Daoy (cell line): ENCODE measurements around the gene PALM3. TPM values are rescaled to one million over a fixed set of nuclear protein-coding genes. Genes with fewer than 3 reads are reported as not detected.

Source experiments
- DNase-seq: peaks from one replicate; pipeline ENCODE4 v3.0.0-alpha.2; 2015; ENCODE audit warnings: low read depth
- total RNA-seq: library from RNA; depleted of rRNA; stranded (reverse); fragments of >200 nt; shearing (Covaris generic); gene quantifications from 2 replicates; pipeline ENCODE4 v1.2.3, GENCODE V29; 2014

Gene PALM3
- total RNA-seq, 1 experiment from 2014 or later = 0.46 TPM

DNA sequence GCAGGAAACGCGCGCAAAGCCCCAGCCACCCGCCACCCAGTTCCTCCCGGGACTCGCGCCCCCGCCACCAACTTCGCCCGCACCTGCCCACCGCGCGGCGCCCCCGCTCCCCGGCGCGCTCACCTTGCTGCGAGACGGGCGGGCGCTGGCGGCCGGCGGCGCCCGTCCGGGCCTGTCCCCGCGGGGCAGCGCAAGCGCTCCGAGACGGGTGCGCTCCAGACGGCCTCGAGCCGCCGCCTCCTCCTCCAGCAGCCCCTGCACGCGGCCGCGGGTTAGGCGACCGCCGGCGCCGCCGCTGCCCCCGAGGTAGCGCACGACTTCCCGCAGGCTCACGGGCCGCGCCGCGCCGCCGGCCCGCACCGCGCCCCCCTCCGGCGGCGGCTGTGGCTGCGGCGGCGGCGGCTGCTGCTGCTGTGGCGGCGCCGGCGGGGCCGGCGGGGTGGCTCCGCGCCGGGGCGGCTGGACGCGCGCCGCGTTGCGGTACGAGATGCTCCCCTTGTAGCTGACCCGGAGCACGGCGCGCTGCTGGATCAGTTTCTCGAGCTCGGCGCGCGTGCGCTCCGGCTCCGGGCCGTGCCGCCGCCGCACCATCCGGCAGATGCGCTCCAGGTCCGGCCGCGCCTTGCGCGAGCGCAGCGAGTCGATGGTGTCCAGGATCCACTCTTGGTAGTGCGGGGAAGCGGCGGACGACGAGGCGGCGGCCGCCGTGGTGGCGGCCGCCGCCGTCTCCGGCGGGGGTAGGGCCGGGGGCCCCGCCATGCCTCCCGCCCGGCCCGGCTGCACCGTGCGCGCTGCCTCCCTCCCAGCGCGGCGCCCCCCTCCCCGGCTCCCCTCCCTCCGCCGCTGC lies 28.0 kb upstream of the PALM3 start:
- DNase-seq = peak; percentile 79

- DNase-seq = no peak
Measured at GRCh38 chr19:14089412-14089661, 27.5 kb upstream of the PALM3 start.

DNA sequence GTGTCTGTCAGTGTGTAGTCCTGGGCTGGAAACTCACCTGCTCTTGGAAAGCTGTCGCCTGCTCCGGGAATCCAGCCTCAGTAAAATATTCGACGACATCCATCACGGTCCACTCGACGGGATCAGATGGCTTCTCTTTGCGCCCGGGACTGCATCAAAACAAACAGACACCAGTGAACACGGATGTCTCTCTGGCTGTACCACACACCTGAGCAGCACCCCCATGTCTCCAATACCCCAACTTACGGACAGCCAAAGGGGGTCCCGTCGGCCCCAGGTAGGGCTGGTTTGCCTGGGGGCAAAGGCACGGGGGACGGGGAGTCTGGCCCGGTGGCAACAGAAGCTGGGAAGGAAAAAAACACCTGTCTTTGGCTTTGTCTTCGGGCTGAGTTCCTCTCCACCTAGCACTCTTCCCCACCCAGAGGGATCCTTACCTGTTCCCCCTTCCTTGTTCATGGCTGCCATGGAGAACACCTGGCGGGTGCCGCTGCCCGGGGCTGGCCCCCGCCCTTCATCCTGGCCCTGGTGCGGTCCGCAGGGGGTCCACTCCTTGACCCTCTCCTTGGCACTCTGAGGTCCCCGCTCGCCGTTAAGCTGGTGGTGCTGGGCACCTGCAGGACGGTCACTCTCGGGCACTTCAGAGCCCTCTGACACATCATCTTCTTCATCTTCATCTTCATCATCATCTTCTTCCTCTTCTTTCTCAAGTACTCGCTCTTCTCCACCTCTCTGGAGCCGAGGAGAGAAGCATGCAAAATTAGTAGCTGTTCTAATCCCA lies 26.9 kb upstream of the PALM3 start:
- no peak for DNase-seq

DNA sequence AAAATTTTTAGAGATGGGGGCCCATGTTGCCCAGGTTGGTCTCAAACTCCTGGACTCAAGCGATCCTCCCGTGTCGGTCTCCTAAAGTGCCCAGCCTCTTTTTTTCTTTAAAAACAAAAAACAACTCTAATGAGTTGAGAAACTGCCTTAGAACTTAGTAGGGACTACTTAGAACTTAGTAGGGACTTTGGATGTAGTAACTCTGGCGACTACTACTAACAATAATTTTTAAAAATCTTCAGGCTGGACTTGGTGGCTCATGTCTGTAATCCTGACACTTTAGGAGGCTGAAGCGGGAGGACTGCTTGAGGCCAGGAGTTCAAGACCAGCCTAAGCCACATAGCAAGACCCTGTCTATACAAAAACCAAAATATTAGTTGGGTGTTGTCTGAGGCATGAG lies 24.2 kb upstream of the PALM3 start:
- DNase-seq = no peak

GRCh38 chr19:14085309-14085995 lies 23.6 kb upstream of the PALM3 start, which contains the start of gene C19orf67:
Gene C19orf67 (minus strand): TSS chr19:14085783. CDS start chr19:14085627, 156 bp downstream.
- no peak for DNase-seq

DNA sequence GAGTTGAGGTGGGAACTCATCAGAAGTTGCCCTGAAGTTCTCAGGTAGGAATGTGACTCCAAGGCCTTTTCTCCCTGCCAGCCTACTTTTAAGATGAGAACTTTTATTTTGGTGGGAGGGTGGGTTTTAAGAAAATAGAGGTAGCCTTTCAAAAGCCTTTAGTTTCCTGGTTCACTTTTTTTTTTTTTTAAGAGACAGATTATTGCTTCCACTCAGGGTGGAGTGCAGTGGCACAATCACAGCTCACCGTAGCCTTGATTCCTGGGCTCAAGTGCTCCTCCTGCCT lies 20.7 kb upstream of the PALM3 start:
- no peak for DNase-seq

DNA sequence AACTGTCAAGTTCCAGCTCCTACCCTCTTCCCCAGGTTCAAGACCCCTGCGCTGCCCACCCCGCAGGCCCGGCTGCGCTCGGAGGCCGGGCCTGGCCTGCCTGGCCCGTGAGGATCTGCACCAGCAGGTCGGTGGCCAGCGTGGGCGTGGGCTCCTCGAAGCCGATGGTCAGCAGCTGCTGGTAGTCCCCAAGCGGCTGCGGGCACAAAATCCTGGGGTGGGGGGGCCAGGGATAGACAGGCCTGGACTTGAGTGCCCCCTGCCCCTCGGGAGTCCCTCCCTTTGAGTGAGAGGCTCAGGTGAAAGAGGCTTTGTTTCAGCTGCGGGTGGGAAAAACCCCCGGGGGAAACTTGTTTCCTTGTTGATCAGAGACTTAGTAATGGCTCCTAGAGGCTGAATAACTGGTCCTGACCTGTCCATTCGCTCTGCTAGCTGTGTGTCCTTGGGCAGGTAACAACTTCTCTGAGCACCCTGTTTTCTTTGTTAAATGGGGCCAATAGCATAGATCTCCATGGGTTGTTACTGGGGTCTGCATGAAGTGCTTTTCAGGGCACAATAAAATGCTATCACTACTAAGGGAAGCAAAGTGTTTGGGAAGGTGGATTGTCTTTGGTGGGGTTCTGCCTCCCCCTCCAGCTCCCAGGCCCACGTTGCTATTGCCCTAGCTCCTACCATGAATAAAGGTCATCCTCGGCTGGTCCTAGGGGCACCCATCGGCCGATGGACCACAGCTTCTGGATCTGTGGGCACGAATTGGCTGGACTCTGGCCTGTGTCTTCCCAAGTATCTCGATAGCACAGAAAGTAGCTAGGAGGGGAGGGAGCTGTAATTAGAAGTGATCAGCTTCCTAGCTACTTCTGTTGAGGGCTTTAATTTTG lies 20.2 kb upstream of the PALM3 start:
- no peak for DNase-seq

DNA sequence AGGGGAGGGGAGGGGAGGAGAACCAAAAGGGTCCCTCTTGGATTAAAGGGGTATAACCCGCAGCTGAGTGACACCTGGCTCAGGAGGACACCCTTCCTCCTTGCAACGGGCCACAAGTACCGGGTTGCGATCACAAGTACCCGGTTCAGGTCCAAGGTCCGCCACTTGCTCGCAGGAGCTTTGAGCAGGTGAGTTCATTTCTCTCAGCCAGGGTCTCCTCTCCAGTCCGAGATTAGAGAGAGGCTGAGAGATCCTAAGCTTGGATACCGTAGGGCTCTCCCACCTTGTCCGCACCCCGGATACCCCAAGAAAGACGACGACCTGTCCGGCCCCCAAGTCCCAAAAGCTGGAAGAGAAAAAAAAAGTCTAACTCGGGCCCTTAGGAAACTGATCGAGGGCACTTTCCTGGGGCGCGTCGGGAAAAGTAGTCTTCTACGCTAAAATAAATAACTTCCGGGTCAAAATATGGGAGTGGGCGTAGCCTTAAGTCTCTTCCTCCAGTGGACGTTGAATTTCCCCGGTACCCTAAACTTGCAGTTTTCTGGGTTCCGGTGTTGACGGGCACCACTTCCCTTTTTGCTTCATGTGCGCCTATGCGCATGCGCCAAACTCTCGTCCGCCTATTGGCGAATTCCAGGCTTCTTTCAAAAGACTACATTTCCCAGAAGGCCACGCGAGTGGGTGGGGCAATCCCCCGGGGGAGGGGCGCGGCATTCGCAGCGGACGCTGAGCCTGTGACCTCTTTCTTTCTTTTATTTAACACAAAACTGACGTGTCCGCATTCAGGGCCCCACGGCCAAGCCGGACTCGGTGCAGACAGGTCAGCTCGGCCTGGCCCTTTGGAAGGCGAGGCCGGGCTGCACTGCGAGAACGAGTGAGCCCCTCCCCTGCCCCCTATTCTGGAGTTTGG lies 19.3 kb upstream of the PALM3 start:
- peak; percentile 99 for DNase-seq

- DNase-seq = no peak
Measured at GRCh38 chr19:14078411-14078810, 16.5 kb upstream of the PALM3 start.

DNA sequence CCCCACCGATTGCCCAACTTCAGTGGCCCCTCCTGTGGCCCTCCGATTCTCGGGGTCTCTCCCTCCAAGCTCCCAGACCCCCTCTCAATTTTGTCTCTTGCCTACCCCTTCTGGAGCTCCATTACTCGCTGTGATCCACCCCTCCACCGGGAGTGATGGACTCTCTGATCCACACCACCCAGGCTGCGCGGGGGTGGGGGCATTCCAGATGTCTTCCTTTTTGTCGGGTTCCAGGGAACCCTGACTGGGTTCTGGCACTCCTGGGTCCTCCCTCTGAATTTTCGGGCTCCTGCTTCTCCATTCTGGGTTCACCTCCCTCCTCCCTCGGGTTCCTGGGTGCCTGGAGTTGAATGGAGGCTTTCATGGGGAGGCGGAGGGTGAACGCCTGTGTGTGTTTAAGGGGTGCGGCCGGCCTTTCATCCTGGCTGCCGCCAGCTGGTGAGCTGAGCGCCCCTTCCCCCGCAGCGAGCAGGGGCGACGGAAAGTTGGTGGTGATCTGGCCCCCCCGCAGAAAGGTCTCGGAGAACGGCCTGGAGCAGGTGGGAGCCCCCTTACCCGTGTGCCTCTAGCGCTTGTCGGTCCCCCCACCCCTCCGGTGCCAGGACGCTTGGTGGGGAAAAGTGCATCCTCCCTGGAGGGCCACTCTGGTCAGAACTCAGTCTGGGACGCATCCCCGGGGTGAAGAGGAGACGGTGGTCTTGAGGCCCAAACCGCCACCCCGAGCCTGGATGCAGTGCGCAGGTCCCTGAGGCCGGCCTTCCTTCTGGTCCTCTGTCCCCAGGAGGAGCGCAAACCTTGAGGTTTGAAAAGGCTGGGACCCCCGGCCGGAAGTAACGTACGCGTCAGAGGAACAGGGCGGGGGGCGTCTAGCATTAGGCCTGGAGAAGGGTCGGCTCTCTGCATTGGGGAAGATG lies 12.3 kb upstream of the PALM3 start:
- peak; percentile 26 for DNase-seq

GRCh38 chr19:14073261-14073924 lies 11.5 kb upstream of the PALM3 start:
- peak; percentile 91 for DNase-seq

- DNase-seq = peak; percentile 62
Measured at GRCh38 chr19:14072535-14073260, 10.8 kb upstream of the PALM3 start, which contains the start of gene MISP3. Gene MISP3 (plus strand): TSS chr19:14072786. CDS start chr19:14073310, 524 bp downstream.

GRCh38 chr19:14070268-14071050 lies 8.6 kb upstream of the PALM3 start:
- DNase-seq = no peak

DNA sequence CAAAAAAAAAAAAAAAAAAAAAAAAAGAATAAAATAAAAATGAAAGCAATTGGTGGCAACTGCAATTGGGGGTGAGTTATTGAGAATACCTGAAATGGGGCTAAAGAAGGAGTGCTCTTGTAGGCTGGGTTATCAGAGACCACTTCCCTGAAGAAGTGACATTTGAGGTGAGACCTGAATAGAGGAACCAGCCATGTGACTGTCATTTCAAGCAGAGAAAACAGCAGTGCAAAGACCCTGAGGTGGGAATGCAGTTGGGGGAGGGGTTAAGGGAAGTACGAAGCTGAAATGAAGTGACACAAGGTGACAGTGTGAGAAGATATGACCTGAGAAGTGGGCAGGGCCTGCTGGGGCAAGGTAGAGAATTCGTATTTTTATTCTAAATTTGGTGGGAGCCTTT lies 4.3 kb upstream of the PALM3 start:
- no peak for DNase-seq

DNA sequence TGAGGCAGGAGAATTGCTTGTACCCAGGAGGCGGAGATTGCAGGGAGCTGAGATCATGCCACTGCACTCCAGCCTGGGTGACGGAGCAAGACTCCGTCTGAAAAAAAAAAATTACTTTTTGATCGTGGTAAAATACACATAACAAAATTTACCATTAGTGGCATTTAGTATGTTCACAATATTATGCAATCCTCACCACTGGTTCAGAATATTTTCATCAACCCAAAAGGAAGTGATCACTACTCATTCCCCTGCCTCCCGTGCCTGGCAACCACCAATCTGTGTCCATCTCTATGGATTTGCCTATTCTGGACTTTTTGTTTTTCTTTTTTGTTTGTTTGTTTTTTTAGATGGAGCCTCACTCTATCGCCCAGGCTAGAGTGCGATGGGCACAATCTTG lies 1.2 kb upstream of the PALM3 start:
- DNase-seq = no peak

DNA sequence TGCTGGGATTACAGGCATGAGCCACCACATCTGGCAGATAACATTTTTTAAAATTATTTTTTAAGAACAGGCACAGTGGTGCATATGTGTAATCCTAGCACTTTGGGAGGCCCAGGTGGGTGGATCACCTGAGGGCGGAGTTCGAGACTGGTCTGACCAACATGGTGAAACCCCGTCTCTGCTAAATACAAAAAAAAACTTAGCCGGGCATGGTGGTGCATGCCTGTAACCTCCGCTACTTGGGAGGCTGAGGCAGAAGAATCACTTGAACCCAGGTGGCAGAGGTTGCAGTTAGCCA lies 631 bp upstream of the PALM3 start:
- DNase-seq = no peak

DNA sequence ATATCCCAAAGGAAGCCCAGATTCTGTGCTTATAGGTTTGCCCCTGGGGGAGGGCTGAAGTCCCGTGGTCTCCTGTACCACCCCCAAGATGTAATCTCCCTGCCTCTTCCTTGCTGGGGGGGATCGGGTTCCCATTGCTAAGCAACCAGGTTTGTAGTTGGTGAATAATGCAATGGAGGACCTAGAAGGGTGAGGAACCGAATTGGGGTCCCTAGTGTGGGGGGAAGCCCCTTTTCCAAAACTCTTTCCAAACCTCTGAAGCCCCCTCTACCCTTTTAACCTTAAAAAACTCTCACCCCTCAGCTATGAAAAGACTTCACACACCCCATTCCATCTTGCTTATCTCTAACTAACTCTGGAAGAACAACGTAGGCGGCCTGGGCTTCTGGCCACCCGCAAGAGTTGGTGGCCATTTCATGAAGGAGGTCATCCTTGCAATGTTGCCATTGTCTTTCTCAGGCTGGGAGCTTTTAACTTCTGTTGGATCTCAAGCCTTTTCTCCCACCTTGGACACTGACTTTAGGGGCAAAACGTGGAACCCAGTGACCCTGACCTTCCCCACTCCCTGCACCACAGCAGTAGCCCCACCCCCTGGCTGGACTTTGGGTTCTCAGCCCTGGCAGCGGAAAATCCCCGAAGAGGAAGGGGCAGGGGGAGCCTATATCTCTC lies 661 bp downstream of the PALM3 start:
- no peak for DNase-seq
